Subcutaneous abdominal adipose tissue (tissue), 5 donors: ENCODE measurements around the gene VIPR1.

ENCODE experiments used
- H3K27ac ChIP-seq: one replicate; pipeline ENCODE4 v1.7.0; 2013; ENCODE audit warnings: low read depth, mild to moderate bottlenecking, inconsistent platforms, low read length, moderate library complexity
- H3K27me3 ChIP-seq, 5 donors: one replicate each; pipeline ENCODE4 v1.7.0; 2013; ENCODE audit warnings: low read length in 5 of 5, inconsistent platforms in 1 of 5; ENCODE audit not compliant: control insufficient read depth in 5 of 5, insufficient read depth in 4 of 5
- H3K36me3 ChIP-seq, 5 donors: one replicate each; pipeline ENCODE4 v1.7.0; 2013; ENCODE audit warnings: low read length in 5 of 5; ENCODE audit not compliant: control insufficient read depth in 5 of 5, insufficient read depth in 5 of 5
- H3K4me1 ChIP-seq, 5 donors: one replicate each; pipeline ENCODE4 v1.7.0; 2013; ENCODE audit warnings: low read length in 5 of 5, mild to moderate bottlenecking in 3 of 5, moderate library complexity in 1 of 5; ENCODE audit not compliant: control insufficient read depth in 5 of 5, insufficient read depth in 5 of 5
- H3K4me3 ChIP-seq, 5 donors: one replicate each; pipeline ENCODE4 v1.7.0; 2013; ENCODE audit warnings: low read length in 5 of 5, low read depth in 1 of 5
- H3K9ac ChIP-seq, 5 donors: one replicate each; pipeline ENCODE4 v1.7.0; 2013; ENCODE audit warnings: low read length in 5 of 5, mild to moderate bottlenecking in 4 of 5, moderate library complexity in 3 of 5
- H3K9me3 ChIP-seq, 5 donors: one replicate each; pipeline ENCODE4 v1.7.0; 2013; ENCODE audit warnings: low read length in 5 of 5; ENCODE audit not compliant: control insufficient read depth in 5 of 5
- donor health status: healthy.
- donor health status: healthy.
- donor health status: healthy.
- donor health status: healthy.
- donor health status: healthy.

Gene VIPR1

GRCh38 chr3:42517117-42517516 lies 14.7 kb downstream of the VIPR1 start:
- H3K4me3 ChIP-seq = no peak overlapping the region
- no peaks in the 10 kb centered on the region for H3K27me3 ChIP-seq
- H3K27ac ChIP-seq = no peak overlapping the region
- peaks cover 0 to 15% (median 4%) of the 10 kb centered on the region in 5 donors for H3K36me3 ChIP-seq
- H3K9ac ChIP-seq = no peak overlapping the region
- peaks cover 0 to 22% (median 14%) of the 10 kb centered on the region in 5 donors for H3K4me1 ChIP-seq
- H3K9me3 ChIP-seq = no peaks in the 10 kb centered on the region

- Histone ChIP-seq H3K9me3 (no peaks in the 10 kb centered on the region), H3K27me3 (no peaks in the 10 kb centered on the region), H3K36me3 (peaks cover 0 to 18% (median 4%) of the 10 kb centered on the region in 5 donors), H3K4me1 (peaks cover 0 to 14% (median 6%) of the 10 kb centered on the region in 5 donors), H3K4me3 (no peak overlapping the region), H3K27ac (no peak overlapping the region), H3K9ac (no peak overlapping the region)
These were observed 16.5 kb downstream of the VIPR1 start for GRCh38 chr3:42518800-42519567.

- Histone ChIP-seq H3K27me3 (no peaks in the 10 kb centered on the region), H3K36me3 (peaks cover 0 to 19% (median 4%) of the 10 kb centered on the region in 5 donors), H3K9ac (no peak overlapping the region), H3K9me3 (no peaks in the 10 kb centered on the region), H3K4me3 (no peak overlapping the region), H3K4me1 (peaks cover 0 to 14% (median 6%) of the 10 kb centered on the region in 5 donors), H3K27ac (no peak overlapping the region)
These were observed 17.1 kb downstream of the VIPR1 start for GRCh38 chr3:42519568-42519962.

- Histone ChIP-seq H3K4me3 (no peak overlapping the region), H3K9me3 (no peaks in the 10 kb centered on the region), H3K36me3 (peaks cover 0 to 21% (median 0%) of the 10 kb centered on the region in 5 donors), H3K27ac (no peak overlapping the region), H3K9ac (no peak overlapping the region), H3K27me3 (no peaks in the 10 kb centered on the region), H3K4me1 (peaks cover 0 to 13% (median 1%) of the 10 kb centered on the region in 5 donors)
These were observed 17.9 kb downstream of the VIPR1 start for GRCh38 chr3:42520336-42520735.

- Histone ChIP-seq H3K9ac (no peak overlapping the region), H3K9me3 (no peaks in the 10 kb centered on the region), H3K27me3 (no peaks in the 10 kb centered on the region), H3K27ac (no peak overlapping the region), H3K36me3 (peaks cover 0 to 17% (median 0%) of the 10 kb centered on the region in 5 donors), H3K4me3 (no peak overlapping the region), H3K4me1 (peaks cover 0 to 15% (median 0%) of the 10 kb centered on the region in 5 donors)
These were observed 18.5 kb downstream of the VIPR1 start for GRCh38 chr3:42520906-42521305.

- no peak overlapping the region for H3K9ac ChIP-seq
- H3K9me3 ChIP-seq = no peaks in the 10 kb centered on the region
- no peaks in the 10 kb centered on the region for H3K27me3 ChIP-seq
- H3K4me3 ChIP-seq = no peak overlapping the region
- no peak overlapping the region for H3K27ac ChIP-seq
- H3K4me1 ChIP-seq = peaks cover 0 to 34% (median 15%) of the 10 kb centered on the region in 5 donors
- H3K36me3 ChIP-seq = peaks cover 0 to 12% (median 9%) of the 10 kb centered on the region in 5 donors
These were observed 22.3 kb downstream of the VIPR1 start for GRCh38 chr3:42524751-42525150.

- no peaks in the 10 kb centered on the region for H3K9me3 ChIP-seq
- no peak overlapping the region for H3K27ac ChIP-seq
- peaks cover 0 to 12% (median 9%) of the 10 kb centered on the region in 5 donors for H3K36me3 ChIP-seq
- H3K4me1 ChIP-seq = peaks cover 0 to 38% (median 15%) of the 10 kb centered on the region in 5 donors
- no peak overlapping the region for H3K9ac ChIP-seq
- H3K4me3 ChIP-seq = no peak overlapping the region
- H3K27me3 ChIP-seq = no peaks in the 10 kb centered on the region
These were observed 22.8 kb downstream of the VIPR1 start for GRCh38 chr3:42525212-42525611.

GRCh38 chr3:42525736-42526345 lies 23.4 kb downstream of the VIPR1 start:
- H3K9me3 ChIP-seq = no peaks in the 10 kb centered on the region
- peaks cover 0 to 12% (median 9%) of the 10 kb centered on the region in 5 donors for H3K36me3 ChIP-seq
- H3K27me3 ChIP-seq = no peaks in the 10 kb centered on the region
- H3K27ac ChIP-seq = no peak overlapping the region
- peaks cover 0 to 40% (median 15%) of the 10 kb centered on the region in 5 donors for H3K4me1 ChIP-seq
- no peak overlapping the region for H3K9ac ChIP-seq
- no peak overlapping the region for H3K4me3 ChIP-seq

- Histone ChIP-seq H3K9me3 (no peaks in the 10 kb centered on the region), H3K9ac (no peak overlapping the region), H3K27me3 (no peaks in the 10 kb centered on the region), H3K4me1 (peaks cover 0 to 40% (median 15%) of the 10 kb centered on the region in 5 donors), H3K36me3 (peaks cover 0 to 12% (median 10%) of the 10 kb centered on the region in 5 donors), H3K4me3 (no peak overlapping the region), H3K27ac (no peak overlapping the region)
These were observed 24.3 kb downstream of the VIPR1 start for GRCh38 chr3:42526616-42527367.
